CD4-positive, alpha-beta T cell (primary cell): ENCODE measurements around the gene ZNHIT6. TPM values are rescaled to one million over a fixed set of nuclear protein-coding genes. Genes with fewer than 3 reads are reported as not detected.

Source experiments
- ATAC-seq: fragments of 200-7000 bp; cut with Tn5 transposase; one replicate; pipeline ENCODE4 v1.10.0; 2022; ENCODE audit warnings: mild to moderate bottlenecking; ENCODE audit not compliant: poor library complexity
- CTCF ChIA-PET: fragments of 350-600 bp; sonication (Branson Sonifier 250); formaldehyde crosslinking; loops from one replicate; lab custom pipeline; 2021; ENCODE audit warnings: antibody characterized with exemption, inconsistent platforms; lab: Charles Lee
- POLR2A ChIA-PET: fragments of 350-600 bp; sonication (Branson Sonifier 250); formaldehyde crosslinking; loops from one replicate; lab custom pipeline; 2021; ENCODE audit warnings: antibody characterized with exemption, inconsistent platforms; lab: Charles Lee
- DNase-seq, 14 experiments: peaks; one replicate each; pipeline ENCODE4 v3.0.0-alpha.2; 2013 to 2020; ENCODE audit warnings: mixed read lengths in 2 of 14
- H3K27ac ChIP-seq, 2 donors: one replicate each; pipeline versions ENCODE4 v1.5.1 to v1.7.0; 2013; ENCODE audit warnings: low read length in 2 of 2, low read depth in 1 of 2, mild to moderate bottlenecking in 1 of 2
- H3K27me3 ChIP-seq, 2 experiments: 1 replicate in 1 of 2; 2 replicates in 1 of 2; pipeline versions ENCODE4 v1.6.1 to v1.7.0; 2013; ENCODE audit warnings: low read length in 2 of 2, control low read depth in 1 of 2, mild to moderate bottlenecking in 1 of 2, moderate library complexity in 1 of 2; ENCODE audit not compliant: insufficient read depth in 2 of 2, control insufficient read depth in 1 of 2
- H3K36me3 ChIP-seq: one replicate; pipeline ENCODE4 v1.6.1; 2013; ENCODE audit warnings: low read length, control low read depth; ENCODE audit not compliant: insufficient read depth
- H3K4me1 ChIP-seq: one replicate; pipeline ENCODE4 v1.6.1; 2013; ENCODE audit warnings: low read length, control low read depth; ENCODE audit not compliant: insufficient read depth
- H3K4me3 ChIP-seq: one replicate; pipeline ENCODE4 v1.5.1; 2013; ENCODE audit warnings: mild to moderate bottlenecking, low read length, moderate library complexity
- H3K9me3 ChIP-seq, 2 experiments: 1 replicate in 1 of 2; 2 replicates in 1 of 2; pipeline versions ENCODE4 v1.6.1 to v1.7.0; 2013; ENCODE audit warnings: low read length in 2 of 2, mild to moderate bottlenecking in 2 of 2, control low read depth in 1 of 2, moderate library complexity in 1 of 2; ENCODE audit not compliant: control insufficient read depth in 1 of 2, insufficient read depth in 1 of 2
- H3K27ac Mint-ChIP-seq: one replicate; pipeline ENCODE4 v1.8.0; 2020; ENCODE audit warnings: mixed read lengths
- H3K27me3 Mint-ChIP-seq: one replicate; pipeline ENCODE4 v1.8.0; 2021; ENCODE audit warnings: mixed read lengths
- H3K36me3 Mint-ChIP-seq: one replicate; pipeline ENCODE4 v1.8.0; 2021; ENCODE audit warnings: low read depth, mixed read lengths
- H3K4me1 Mint-ChIP-seq: one replicate; pipeline ENCODE4 v1.8.0; 2021; ENCODE audit warnings: low read depth, mixed read lengths
- H3K4me3 Mint-ChIP-seq: one replicate; pipeline ENCODE4 v1.8.0; 2020; ENCODE audit warnings: mild to moderate bottlenecking, mixed read lengths
- H3K9me3 Mint-ChIP-seq: one replicate; pipeline ENCODE4 v1.8.0; 2020; ENCODE audit warnings: mixed read lengths
- intact Hi-C, 2 experiments: fragments of 100-400 bp; cut with DNase I in 1 of 2; cut with micrococcal nuclease in 1 of 2; formaldehyde crosslinking; loops; one replicate each; pipeline versions ENCODE4 v1.15.1 to v1.9.0; 2023 to 2025; cut with DNase I, micrococcal nuclease
- total RNA-seq, 174 experiments: library from RNA in 2 of 174; stranded (reverse) in 2 of 174; gene quantifications; one replicate each; pipeline ENCODE4 v1.2.3 and lab custom pipeline; 2021 to 2026
- TF ChIP-seq, protein P1 (sequence below): fragments of 200-600 bp; IDR thresholded peaks from one replicate; pipeline ENCODE4 v1.8.0; 2022; ENCODE audit warnings: antibody characterized with exemption, mild to moderate bottlenecking

ZNHIT6 gene
- total RNA-seq, 2 experiments from 2014 or later = 10.4 to 10.8 TPM

DNA sequence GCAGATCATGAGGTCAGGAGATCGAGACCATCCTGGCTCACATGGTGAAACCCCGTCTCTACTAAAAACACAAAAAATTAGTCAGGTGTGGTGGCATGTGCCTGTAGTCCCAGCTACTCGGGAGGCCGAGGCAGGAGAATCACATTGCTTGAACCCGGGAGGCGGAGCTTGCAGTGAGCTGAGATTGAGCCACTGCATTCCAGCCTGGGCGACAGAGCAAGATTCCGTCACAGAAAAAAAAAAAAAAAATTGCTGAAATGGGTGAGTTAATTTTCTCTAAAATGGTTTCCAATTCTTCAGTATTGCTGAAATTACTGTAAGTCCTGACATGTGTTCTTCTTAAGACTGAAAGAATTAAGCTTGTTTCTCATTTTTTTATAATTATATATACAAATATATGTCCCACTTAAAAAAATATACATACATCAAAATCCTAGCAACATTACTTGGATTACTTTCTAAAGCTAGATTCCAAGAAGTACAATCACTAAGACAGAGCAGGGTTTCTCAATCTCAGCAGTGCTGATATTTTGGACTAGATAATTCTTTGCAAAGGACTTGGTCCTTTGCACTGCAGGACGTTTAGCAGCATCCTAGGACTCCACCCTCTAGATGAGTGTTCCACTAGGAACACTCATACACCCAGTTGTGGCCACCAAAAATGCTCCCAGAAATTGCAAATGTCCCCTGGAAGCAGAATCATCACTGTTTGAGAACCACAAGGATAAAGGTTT lies 24.8 kb downstream of the ZNHIT6 start:
- no peak overlapping the region for H3K27ac ChIP-seq
- no peak overlapping the region for H3K4me3 Mint-ChIP-seq
- no peak for DNase-seq
- no peaks in the 10 kb centered on the region for H3K9me3 ChIP-seq
- TF ChIP-seq, protein P1, sequence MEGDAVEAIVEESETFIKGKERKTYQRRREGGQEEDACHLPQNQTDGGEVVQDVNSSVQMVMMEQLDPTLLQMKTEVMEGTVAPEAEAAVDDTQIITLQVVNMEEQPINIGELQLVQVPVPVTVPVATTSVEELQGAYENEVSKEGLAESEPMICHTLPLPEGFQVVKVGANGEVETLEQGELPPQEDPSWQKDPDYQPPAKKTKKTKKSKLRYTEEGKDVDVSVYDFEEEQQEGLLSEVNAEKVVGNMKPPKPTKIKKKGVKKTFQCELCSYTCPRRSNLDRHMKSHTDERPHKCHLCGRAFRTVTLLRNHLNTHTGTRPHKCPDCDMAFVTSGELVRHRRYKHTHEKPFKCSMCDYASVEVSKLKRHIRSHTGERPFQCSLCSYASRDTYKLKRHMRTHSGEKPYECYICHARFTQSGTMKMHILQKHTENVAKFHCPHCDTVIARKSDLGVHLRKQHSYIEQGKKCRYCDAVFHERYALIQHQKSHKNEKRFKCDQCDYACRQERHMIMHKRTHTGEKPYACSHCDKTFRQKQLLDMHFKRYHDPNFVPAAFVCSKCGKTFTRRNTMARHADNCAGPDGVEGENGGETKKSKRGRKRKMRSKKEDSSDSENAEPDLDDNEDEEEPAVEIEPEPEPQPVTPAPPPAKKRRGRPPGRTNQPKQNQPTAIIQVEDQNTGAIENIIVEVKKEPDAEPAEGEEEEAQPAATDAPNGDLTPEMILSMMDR = no peak
- intact Hi-C loops = no loop called here
- ATAC-seq = no peak
- peaks cover 72% of the 10 kb centered on the region for H3K36me3 Mint-ChIP-seq
- CTCF ChIA-PET = no interaction called here
- no peaks in the 10 kb centered on the region for H3K27me3 Mint-ChIP-seq
- no peaks in the 10 kb centered on the region for H3K4me1 Mint-ChIP-seq
- H3K4me1 ChIP-seq = no peaks in the 10 kb centered on the region
- H3K9me3 Mint-ChIP-seq = no peaks in the 10 kb centered on the region
- POLR2A ChIA-PET = no interaction called here
- H3K27ac Mint-ChIP-seq = no peak overlapping the region
- H3K4me3 ChIP-seq = no peak overlapping the region
- no peaks in the 10 kb centered on the region for H3K27me3 ChIP-seq
- peaks cover 21% of the 10 kb centered on the region for H3K36me3 ChIP-seq

DNA sequence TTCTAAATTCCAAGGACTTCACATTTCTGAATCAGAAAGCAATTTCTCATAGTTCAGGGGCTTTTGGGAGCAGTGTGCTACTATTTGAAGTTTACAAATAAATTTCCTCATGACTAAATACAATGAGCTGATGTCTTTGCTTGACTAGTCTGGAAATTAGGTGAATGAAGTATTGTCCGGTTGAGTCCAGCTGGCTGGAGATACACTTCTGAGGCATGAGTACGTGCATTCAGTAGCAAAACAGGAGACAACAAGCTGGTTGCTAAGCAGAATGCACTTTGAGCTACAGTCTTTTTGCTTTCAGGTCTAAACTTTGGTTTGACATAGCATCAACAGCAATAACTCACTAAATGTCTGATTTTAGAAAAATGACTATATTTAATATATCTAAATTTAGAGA lies 27.1 kb downstream of the ZNHIT6 start:
- Mint-ChIP-seq H3K4me1 (no peaks in the 10 kb centered on the region), H3K36me3 (peaks cover 73% of the 10 kb centered on the region), H3K27me3 (no peaks in the 10 kb centered on the region), H3K9me3 (no peaks in the 10 kb centered on the region), H3K4me3 (no peak overlapping the region), H3K27ac (no peak overlapping the region)
- no peaks in the 10 kb centered on the region for H3K4me1 ChIP-seq
- DNase-seq = no peak
- H3K27ac ChIP-seq = no peak overlapping the region
- no peak for ATAC-seq
- intact Hi-C loops = no loop called here
- POLR2A ChIA-PET = no interaction called here
- no peaks in the 10 kb centered on the region for H3K9me3 ChIP-seq
- no peaks in the 10 kb centered on the region for H3K27me3 ChIP-seq
- CTCF ChIA-PET = no interaction called here
- H3K4me3 ChIP-seq = no peak overlapping the region
- H3K36me3 ChIP-seq = peaks cover 38% of the 10 kb centered on the region
- TF ChIP-seq, protein P1 = no peak

DNA sequence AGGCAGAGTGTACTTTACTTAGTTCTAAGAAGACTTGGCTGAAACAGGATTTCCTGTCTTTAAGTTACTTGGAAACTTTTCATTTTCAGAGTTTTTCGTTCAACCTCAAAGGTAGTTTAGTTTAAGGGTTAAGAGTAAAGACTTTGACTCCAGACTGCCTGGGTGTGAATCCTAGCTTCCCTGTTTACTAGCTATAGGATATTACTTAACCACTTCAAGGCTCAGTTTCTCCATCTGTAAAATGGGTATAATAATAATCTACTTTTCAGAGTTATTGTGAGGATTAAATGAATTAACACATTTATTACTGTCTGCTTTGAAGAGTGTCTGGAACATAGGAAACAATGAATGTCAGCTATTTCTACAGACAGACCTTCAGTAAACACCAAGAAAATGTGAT lies 30.0 kb downstream of the ZNHIT6 start:
- Histone ChIP-seq H3K36me3 (peaks cover 46% of the 10 kb centered on the region), H3K4me1 (no peaks in the 10 kb centered on the region), H3K27me3 (no peaks in the 10 kb centered on the region), H3K9me3 (no peaks in the 10 kb centered on the region), H3K27ac (no peak overlapping the region), H3K4me3 (no peak overlapping the region)
- POLR2A ChIA-PET = no interaction called here
- Mint-ChIP-seq H3K4me1 (no peaks in the 10 kb centered on the region), H3K36me3 (peaks cover 80% of the 10 kb centered on the region), H3K9me3 (no peaks in the 10 kb centered on the region), H3K27ac (no peak overlapping the region), H3K27me3 (no peaks in the 10 kb centered on the region), H3K4me3 (no peak overlapping the region)
- CTCF ChIA-PET = no interaction called here
- ATAC-seq = no peak
- TF ChIP-seq, protein P1 = no peak
- intact Hi-C loops = no loop called here
- DNase-seq = no peak
